Heart left ventricle (tissue), 13 donors: ENCODE results near the gene RLF.
A peak's percentile ranks its signal among the peaks of the same experiment; 100 is the strongest.

Experiments used
- POLR2A ChIP-seq, 2 donors: fragments of 450-650 bp; IDR thresholded peaks; one replicate each; pipeline ENCODE4 v1.6.1; 2017; ENCODE audit warnings: antibody characterized with exemption in 2 of 2, mild to moderate bottlenecking in 2 of 2, moderate library complexity in 2 of 2
- TF ChIP-seq, protein P1 (sequence below), 12 donors: fragments of 200-600 bp; sonication (generic) in 4 of 12; IDR thresholded peaks; one replicate each; pipeline versions ENCODE4 v1.5.0 to v1.8.0; 2018 to 2022; ENCODE audit warnings: antibody characterized with exemption in 12 of 12, mild to moderate bottlenecking in 5 of 12
- donor health status: ischemic (EF 13 %, LVEDD 7.1; RV severe dilation, severe dysfunction).
- donor health status: DM: no; HTN: yes; CAD: no.
- donor health status: DM: no; HTN: no; CAD: no.
- donor health status: ischemic (EF 25% LVEDD 6.9; RV normal size, moderate dysfunction).
- donor health status: ischemic (EF 25% LVEDD 5.7; RV mildly dilated, moderate dysfunction).
- donor health status: ischemic (EF 35%, LVEDD 5.7; RV mildly dilated, moderate dysfunction).
- donor health status: nonischemic (EF 11% LVEDD 7.7; RV severe dilation, severe dysfunction).
- donor health status: DM: yes; HTN: yes; CAD: no.
- donor health status: PGD.
- donor health status: ischemic (EF 29% LVEDD 5.4; RV normal size, mild dysfunction).
- donor health status: nonischemic (EF 23%, LVEDD 6.1; RV moderate dilation, normal function).

- peak; percentile 60 to 87 for TF ChIP-seq POLR2A (IDR thresholded peaks at IDR 0.05)
- TF ChIP-seq, protein P1, sequence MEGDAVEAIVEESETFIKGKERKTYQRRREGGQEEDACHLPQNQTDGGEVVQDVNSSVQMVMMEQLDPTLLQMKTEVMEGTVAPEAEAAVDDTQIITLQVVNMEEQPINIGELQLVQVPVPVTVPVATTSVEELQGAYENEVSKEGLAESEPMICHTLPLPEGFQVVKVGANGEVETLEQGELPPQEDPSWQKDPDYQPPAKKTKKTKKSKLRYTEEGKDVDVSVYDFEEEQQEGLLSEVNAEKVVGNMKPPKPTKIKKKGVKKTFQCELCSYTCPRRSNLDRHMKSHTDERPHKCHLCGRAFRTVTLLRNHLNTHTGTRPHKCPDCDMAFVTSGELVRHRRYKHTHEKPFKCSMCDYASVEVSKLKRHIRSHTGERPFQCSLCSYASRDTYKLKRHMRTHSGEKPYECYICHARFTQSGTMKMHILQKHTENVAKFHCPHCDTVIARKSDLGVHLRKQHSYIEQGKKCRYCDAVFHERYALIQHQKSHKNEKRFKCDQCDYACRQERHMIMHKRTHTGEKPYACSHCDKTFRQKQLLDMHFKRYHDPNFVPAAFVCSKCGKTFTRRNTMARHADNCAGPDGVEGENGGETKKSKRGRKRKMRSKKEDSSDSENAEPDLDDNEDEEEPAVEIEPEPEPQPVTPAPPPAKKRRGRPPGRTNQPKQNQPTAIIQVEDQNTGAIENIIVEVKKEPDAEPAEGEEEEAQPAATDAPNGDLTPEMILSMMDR (IDR thresholded peaks at IDR 0.05): no peak
Measured at GRCh38 chr1:40161125-40161887, at the start of gene RLF.
